Measurements from ENCODE around the gene RNF138.
"Not testable (repeated sequence)": the region's sequence is repeated elsewhere in the genome, so short reads cannot be mapped to it uniquely, and the experiment has no call there.

Gene RNF138

GRCh38 chr18:32091724-32092421 is at the start of gene RNF138:
RNF138 (plus strand) TSS chr18:32091874; CDS start chr18:32092777, 903 bp downstream.
- peak; percentile 49 for DNase-seq

GRCh38 chr18:32042337-32042736 is 49.3 kb upstream of the RNF138 start:
- no peak for DNase-seq

GRCh38 chr18:32048507-32049091 is 43.1 kb upstream of the RNF138 start:
- no peak for DNase-seq

GRCh38 chr18:32049393-32050171 is 42.1 kb upstream of the RNF138 start:
- no peak for DNase-seq

- DNase-seq: no peak
Observed at GRCh38 chr18:32056613-32057358, 34.9 kb upstream of the RNF138 start.

- no peak for DNase-seq
Observed at GRCh38 chr18:32057624-32058165, 34.0 kb upstream of the RNF138 start.

- DNase-seq: no peak
Observed at GRCh38 chr18:32060026-32060425, 31.6 kb upstream of the RNF138 start.

- DNase-seq: no peak
Observed at GRCh38 chr18:32067375-32068167, 24.1 kb upstream of the RNF138 start.

- DNase-seq: no peak
Observed at GRCh38 chr18:32072321-32072720, 19.4 kb upstream of the RNF138 start.

- no peak for DNase-seq
Observed at GRCh38 chr18:32074206-32074605, 17.5 kb upstream of the RNF138 start.

GRCh38 chr18:32078845-32079244 is 12.8 kb upstream of the RNF138 start:
- DNase-seq: no peak

GRCh38 chr18:32081881-32082280 is 9.8 kb upstream of the RNF138 start:
- no peak for DNase-seq

GRCh38 chr18:32083781-32084180 is 7.9 kb upstream of the RNF138 start:
- no peak for DNase-seq

- DNase-seq: no peak
Observed at GRCh38 chr18:32086881-32087280, 4.8 kb upstream of the RNF138 start.

- not testable (repeated sequence) for DNase-seq
Observed at GRCh38 chr18:32090831-32091230, 843 bp upstream of the RNF138 start.

- no peak for DNase-seq
Observed at GRCh38 chr18:32091325-32091723, 350 bp upstream of the RNF138 start.

- peak; percentile 73 for DNase-seq
Observed at GRCh38 chr18:32092422-32093101, 888 bp downstream of the RNF138 start.

GRCh38 chr18:32093102-32093511 is 1.4 kb downstream of the RNF138 start:
- DNase-seq: peak; percentile 20

GRCh38 chr18:32093523-32093922 is 1.8 kb downstream of the RNF138 start:
- DNase-seq: no peak

- DNase-seq: no peak
Observed at GRCh38 chr18:32095192-32095899, 3.7 kb downstream of the RNF138 start.

- DNase-seq: no peak
Observed at GRCh38 chr18:32095900-32096229, 4.2 kb downstream of the RNF138 start.

Measured in NCI-H2029 treated with DMSO at 0.1 percent for 48 hours (cell line).